ENCODE results near the gene TEX48. TPM values are rescaled to one million over a fixed set of nuclear protein-coding genes. Genes with fewer than 3 reads are reported as not detected.

TEX48 gene
- total and polyA plus RNA-seq, 2 experiments from 2014 or later = not detected

DNA sequence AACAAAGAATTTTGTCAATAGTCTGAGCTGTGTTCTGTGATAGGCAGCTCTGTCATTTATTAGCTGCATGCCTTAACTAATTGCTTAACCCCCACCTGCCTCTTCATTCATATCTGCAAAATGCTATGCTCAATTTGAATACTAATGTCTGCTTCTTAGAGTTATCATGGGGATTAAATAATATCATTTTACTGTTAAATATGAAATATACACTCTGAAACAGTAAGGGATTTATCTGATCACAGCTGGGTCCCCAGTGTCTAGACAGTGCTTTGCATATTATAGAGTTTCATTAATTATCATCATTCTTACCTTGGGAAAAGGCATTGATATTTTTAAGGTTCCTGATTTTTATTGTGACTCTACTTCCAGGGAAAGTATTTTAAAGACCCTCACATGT is 12.0 kb downstream of the TEX48 start:
- Histone ChIP-seq H3K9me2 (ENCODE audit: insufficient read depth) (no peaks in the 10 kb centered on the region), H3K4me1 (ENCODE audit: insufficient read depth) (no peaks in the 10 kb centered on the region), H3K27ac (ENCODE audit: low read depth) (no peak overlapping the region), H3F3A (replicated peaks; ENCODE audit: low read depth) (no peaks in the 10 kb centered on the region), H3K4me2 (no peak overlapping the region), H3K36me3 (ENCODE audit: insufficient read depth) (no peaks in the 10 kb centered on the region), H3K27me3 (ENCODE audit: insufficient read depth) (no peaks in the 10 kb centered on the region), H2AFZ (no peak overlapping the region), H3K79me2 (replicated peaks; ENCODE audit: insufficient read depth) (no peaks in the 10 kb centered on the region), H3K4me3 (no peak overlapping the region), H4K20me1 (replicated peaks; ENCODE audit: insufficient read depth) (no peaks in the 10 kb centered on the region)
- DNase-seq (ENCODE audit: low spot score) (no peak), ATAC-seq (no peak)
- Mint-ChIP-seq H3K27me3 (ENCODE audit: insufficient read depth, low read depth, poor library complexity) (peaks cover 5% of the 10 kb centered on the region), H3K4me1 (peaks cover 5% of the 10 kb centered on the region; the same call in 1 of the 3 replicates), H3K36me3 (ENCODE audit: low read depth) (no peaks in the 10 kb centered on the region), H3K4me3 (no peak overlapping the region), H3K27ac (no peak overlapping the region), H3K9me3 (no peaks in the 10 kb centered on the region; the same call in 2 of the 3 replicates)
- TF ChIP-seq CREB1 (CRISPR knock-in tag; IDR thresholded peaks at IDR 0.05; ENCODE audit: low read depth) = no peak
- no peak for TF ChIP-seq ZNF462 (CRISPR knock-in tag; IDR thresholded peaks at IDR 0.05)
- TF ChIP-seq POLR2AphosphoS5 (IDR thresholded peaks at IDR 0.05; ENCODE audit: low read depth) = no peak
- no peak for TF ChIP-seq EZH2phosphoT487 (IDR thresholded peaks at IDR 0.05; ENCODE audit: unreplicated experiment)
- TF ChIP-seq EZH2 (IDR thresholded peaks at IDR 0.05; ENCODE audit: low read depth, unreplicated experiment) = no peak
- TF ChIP-seq ZNF114 (CRISPR knock-in tag; IDR thresholded peaks at IDR 0.05) = no peak
- no peak for TF ChIP-seq NANOG (IDR thresholded peaks at IDR 0.05; ENCODE audit: borderline replicate concordance)
- TF ChIP-seq STAT1 (IDR thresholded peaks at IDR 0.05; ENCODE audit: unreplicated experiment) = no peak
- TF ChIP-seq, protein P1, sequence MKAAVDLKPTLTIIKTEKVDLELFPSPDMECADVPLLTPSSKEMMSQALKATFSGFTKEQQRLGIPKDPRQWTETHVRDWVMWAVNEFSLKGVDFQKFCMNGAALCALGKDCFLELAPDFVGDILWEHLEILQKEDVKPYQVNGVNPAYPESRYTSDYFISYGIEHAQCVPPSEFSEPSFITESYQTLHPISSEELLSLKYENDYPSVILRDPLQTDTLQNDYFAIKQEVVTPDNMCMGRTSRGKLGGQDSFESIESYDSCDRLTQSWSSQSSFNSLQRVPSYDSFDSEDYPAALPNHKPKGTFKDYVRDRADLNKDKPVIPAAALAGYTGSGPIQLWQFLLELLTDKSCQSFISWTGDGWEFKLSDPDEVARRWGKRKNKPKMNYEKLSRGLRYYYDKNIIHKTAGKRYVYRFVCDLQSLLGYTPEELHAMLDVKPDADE (IDR thresholded peaks at IDR 0.05) = no peak
